SK-N-SH treated with all-trans-retinoic acid at 6 μM for 48 hours (cell line): ENCODE measurements around the gene UGGT2.

Experiments used
- ESRRG ChIP-seq: fragments of 250-450 bp; sonication (Bioruptor Pico); IDR thresholded peaks from 2 replicates; pipeline ENCODE4 v1.6.1; 2021; ENCODE audit warnings: mild to moderate bottlenecking
- OSR1 ChIP-seq: fragments of 250-450 bp; sonication (Bioruptor Pico); IDR thresholded peaks from 2 replicates; pipeline ENCODE4 v1.8.0; 2022; ENCODE audit warnings: moderate library complexity, mild to moderate bottlenecking, inconsistent platforms
- PATZ1 ChIP-seq: fragments of 250-450 bp; sonication (Bioruptor Pico); IDR thresholded peaks from 2 replicates; pipeline ENCODE4 v1.8.0; 2020; ENCODE audit warnings: mild to moderate bottlenecking, moderate library complexity, borderline replicate concordance
- SNAI2 ChIP-seq: fragments of 250-450 bp; sonication (Bioruptor Pico); IDR thresholded peaks from 2 replicates; pipeline ENCODE4 v1.5.0; 2020; ENCODE audit warnings: mild to moderate bottlenecking, moderate library complexity
- ZFP3 ChIP-seq: fragments of 250-450 bp; sonication (Bioruptor Pico); IDR thresholded peaks from 2 replicates; pipeline ENCODE4 v1.5.0; 2020; ENCODE audit warnings: mild to moderate bottlenecking, moderate library complexity
- TF ChIP-seq, protein P1 (sequence below): fragments of 250-450 bp; sonication (Bioruptor Pico); IDR thresholded peaks from 2 replicates; pipeline ENCODE4 v1.5.1; 2020; ENCODE audit warnings: low read depth, mild to moderate bottlenecking, moderate library complexity

DNA sequence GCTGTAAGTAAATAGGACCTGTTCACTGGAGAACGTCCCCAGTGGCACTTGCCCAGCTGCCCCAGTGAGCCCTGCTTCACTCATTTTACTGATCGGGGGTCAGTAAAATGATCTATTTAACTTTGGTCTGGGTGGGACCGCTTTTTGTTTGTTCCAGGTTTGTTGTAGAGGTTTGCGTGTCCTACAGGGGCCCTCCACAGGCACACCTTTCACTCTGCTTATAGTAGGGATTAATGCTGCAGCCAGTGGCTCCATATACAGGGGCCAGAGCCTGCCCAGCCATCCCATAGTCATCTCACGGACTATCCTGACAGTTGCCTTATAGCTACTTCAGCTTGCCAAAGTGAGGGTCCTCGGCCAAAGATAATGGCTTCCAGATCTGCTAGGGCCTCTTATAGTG is 272.2 kb downstream of the UGGT2 start:
- TF ChIP-seq ZFP3 = no peak
- TF ChIP-seq, protein P1, sequence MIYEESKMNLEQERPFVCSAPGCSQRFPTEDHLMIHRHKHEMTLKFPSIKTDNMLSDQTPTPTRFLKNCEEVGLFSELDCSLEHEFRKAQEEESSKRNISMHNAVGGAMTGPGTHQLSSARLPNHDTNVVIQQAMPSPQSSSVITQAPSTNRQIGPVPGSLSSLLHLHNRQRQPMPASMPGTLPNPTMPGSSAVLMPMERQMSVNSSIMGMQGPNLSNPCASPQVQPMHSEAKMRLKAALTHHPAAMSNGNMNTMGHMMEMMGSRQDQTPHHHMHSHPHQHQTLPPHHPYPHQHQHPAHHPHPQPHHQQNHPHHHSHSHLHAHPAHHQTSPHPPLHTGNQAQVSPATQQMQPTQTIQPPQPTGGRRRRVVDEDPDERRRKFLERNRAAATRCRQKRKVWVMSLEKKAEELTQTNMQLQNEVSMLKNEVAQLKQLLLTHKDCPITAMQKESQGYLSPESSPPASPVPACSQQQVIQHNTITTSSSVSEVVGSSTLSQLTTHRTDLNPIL = no peak
- no peak for TF ChIP-seq SNAI2 (CRISPR knock-in tag)
- TF ChIP-seq OSR1 = no peak
- TF ChIP-seq PATZ1 (CRISPR knock-in tag) = no peak
- no peak for TF ChIP-seq ESRRG (CRISPR knock-in tag)
